ENCODE results near the gene KCNJ14.

KCNJ14 gene

DNA sequence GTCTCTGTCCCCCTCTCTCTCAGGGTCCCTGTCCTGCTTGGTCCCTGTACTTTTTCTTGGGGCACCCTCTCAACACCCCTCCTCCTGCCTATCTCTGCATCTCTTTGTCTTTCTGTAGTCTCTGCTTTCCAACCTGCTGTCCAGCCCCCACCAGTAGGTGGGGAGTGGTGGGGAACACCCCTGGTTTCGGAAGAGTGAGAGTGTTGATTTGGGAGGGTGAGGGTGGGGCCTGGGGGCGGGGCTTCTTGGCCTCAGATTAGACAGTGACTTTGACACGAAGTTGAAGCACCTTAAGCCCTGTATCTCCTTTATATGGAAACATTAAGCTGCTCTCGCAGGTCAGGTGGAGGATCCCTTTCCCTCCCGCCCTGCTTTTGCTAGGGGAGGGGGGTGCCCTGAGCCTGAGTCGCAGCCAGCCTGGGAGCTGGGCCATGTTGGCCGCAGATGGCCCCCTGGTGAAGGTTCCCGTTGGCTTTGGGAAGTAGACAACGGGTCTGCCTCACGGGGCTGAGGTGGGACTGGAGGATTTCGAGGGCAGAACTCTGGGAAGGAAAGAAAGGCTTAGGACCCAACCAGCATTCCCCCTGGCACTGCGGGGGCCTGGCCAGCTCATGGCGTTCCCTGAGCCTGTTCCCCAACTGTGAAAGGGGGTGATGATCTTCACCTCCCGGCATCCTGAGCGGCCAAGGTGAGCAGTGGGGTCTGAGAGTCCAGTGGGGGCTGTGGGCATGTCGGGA, at the start of gene KCNJ14:
Gene KCNJ14, plus strand, starts transcription at position 404 of the 737 bp plus-strand sequence. CDS start 6,151 bp downstream, outside the sequence.
- no peak for DNase-seq (ENCODE audit: low spot score)

DNA sequence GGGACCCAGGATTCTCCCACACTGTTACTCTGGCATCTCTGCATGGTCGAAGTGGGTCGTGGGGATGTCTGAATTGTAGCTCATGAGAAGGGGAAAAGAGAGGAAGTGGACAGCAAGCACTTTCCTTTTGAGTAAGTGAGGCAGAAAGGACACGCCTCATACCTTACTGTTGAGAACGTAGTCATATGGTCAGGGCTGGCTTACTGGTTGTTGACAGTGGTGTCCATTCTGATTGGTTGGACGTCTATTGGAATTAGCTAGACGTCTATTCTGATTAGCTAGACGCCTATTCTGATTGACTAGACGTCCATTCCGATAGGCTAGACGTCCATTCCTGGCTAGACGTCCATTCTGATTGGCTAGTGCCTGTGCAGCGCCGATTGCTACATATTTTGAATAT, 49.5 kb upstream of the KCNJ14 start:
- peak; percentile 68 for DNase-seq (ENCODE audit: low spot score)

DNA sequence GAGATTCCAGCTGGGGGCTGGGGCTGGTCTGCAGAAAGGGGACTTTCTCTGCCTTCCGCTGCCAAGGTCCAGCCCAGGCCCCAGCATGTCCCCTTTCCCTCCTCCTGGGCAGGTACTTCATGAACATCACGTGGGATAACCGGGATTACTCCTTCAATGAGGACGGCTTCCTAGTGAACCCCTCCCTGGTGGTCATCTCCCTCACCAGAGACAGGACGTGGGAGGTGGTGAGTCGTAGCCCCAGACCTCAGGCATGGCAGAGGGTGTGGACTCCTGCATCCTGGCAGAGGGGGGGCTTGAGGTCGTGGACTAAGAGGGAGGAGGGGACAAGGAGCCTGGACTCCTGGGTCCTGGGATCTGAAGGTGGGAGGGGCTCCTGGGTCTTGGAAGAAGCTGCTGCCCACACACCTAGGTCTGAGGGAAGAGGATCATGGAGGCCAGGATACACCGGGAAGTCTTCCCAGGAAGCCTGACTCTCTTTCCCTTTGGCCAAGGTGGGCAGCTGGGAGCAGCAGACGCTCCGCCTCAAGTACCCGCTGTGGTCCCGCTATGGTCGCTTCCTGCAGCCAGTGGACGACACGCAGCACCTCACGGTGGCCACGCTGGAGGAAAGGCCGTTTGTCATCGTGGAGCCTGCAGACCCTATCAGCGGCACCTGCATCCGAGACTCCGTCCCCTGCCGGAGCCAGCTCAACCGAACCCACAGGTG, 41.3 kb upstream of the KCNJ14 start:
- peak; percentile 91 for DNase-seq (ENCODE audit: low spot score)

DNA sequence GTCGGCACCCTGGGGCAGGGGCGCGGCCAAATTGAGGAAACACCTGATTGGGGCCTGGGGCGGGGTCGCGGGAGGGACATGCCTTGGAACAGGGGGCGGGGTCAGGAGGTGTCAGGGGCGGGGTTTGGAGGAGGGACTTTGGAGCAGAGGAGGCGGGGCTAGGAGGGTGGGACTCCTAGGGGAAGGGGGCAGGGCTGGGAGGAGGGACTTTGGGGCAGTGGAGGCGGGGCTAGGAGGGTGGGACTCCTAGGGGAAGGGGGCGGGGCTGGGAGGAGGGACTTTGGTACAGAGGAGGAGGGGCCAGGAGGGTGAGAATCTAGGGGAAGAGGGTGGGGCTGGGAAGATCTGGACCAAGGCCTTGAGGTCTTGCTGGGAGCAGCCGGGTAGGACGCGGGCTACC, 40.0 kb upstream of the KCNJ14 start:
- peak; percentile 77 for DNase-seq (ENCODE audit: low spot score)

DNA sequence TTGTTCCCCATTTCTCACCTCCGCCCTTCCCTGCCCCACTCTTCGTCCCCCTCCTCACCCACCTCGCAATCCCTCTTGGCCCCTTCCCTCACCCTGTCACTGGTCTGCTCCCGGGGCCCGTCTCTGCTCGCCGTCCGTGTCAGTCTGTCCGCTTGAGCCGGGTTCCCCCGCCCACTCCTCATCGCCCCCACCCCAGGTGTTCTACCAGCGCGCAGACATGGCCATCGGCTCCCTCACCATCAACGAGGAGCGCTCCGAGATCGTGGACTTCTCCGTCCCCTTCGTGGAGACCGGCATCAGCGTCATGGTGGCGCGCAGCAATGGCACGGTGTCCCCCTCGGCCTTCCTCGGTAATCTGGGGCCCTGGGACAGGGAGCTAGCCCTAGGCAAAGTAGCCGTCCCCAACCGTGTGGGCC, 39.6 kb upstream of the KCNJ14 start:
- no peak for DNase-seq (ENCODE audit: low spot score)

DNA sequence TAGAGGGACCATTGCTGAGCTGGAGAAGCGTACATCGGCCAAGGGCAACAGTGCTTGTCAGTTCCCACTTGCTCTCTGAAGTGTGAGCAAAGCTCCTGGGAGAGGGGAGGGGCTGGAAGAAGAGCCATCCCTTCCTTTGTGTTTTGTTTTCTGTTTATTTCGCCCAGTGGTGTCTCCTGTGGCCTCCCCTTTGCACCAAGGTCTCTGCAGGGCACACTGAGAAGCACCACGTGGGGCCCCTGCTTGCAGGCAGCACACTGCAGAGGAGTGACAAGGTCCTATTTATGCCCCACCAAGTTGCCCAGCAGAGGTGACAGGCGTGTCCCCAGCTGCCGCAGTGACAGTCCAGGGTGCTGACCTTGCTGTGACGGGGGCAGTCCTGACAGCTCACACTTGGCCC, 38.0 kb upstream of the KCNJ14 start:
- no peak for DNase-seq (ENCODE audit: low spot score)

DNA sequence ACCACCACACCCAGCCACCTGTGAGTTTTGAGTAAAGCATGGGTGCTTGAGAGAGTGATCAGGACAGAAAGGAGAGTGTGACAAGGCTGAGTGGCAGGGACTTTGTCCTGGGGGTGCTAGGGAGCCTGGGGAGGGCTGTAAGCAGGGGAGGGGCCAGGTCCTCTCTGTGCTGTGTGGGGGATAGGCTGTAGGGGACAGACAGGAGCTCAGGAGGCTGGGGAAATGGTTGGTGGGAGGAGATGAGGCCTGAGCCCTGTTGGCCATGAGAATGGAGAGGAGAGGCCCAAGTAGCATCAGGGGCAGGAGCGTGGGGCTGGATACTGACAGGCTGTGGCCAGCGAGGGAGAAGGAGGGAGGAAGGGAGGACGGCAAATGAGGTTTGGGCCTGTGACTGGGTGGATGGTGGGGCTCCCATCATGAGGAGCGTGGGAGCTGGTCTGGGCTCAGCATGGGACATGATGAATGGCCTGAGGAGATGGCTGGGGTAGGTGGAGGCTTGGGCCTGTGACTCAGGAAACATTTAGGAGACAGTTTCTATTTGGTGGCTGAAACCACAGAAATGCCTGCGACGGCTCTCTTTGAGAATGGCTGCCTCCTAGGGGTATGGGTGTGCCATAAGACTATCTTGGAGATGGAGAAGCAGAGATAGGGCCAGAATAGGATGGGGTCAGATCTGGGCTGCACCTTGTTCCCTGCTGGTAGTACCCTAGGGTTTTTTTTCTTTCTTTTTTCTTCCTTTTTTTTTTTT, 36.9 kb upstream of the KCNJ14 start:
- no peak for DNase-seq (ENCODE audit: low spot score)

DNA sequence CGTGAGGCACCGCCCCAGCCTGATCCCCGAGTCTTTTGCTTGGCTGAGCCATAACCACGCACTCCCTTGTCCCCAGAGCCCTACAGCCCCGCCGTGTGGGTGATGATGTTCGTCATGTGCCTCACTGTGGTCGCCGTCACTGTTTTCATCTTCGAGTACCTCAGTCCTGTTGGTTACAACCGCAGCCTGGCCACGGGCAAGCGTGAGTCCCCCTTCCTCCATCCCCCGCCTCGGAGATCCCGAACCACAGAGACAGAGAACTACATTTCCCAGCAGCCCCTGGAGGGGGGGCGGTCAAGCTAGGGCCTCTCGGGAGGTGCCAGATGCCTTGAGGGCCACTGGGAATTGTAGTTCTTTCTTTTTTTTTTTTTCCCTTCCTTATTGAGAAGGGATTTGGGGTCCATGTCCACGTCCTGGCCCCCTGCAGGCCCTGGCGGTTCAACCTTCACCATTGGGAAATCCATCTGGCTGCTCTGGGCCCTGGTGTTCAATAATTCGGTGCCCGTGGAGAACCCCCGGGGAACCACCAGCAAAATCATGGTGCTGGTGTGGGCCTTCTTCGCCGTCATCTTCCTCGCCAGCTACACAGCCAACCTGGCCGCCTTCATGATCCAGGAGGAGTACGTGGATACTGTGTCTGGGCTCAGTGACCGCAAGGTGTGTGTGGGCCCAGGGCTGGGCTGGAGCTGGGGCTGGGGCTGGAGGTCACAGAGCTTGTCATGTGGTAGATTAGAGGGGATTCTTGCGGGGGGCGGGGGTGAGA, 36.0 kb upstream of the KCNJ14 start:
- DNase-seq (ENCODE audit: low spot score) = no peak

DNA sequence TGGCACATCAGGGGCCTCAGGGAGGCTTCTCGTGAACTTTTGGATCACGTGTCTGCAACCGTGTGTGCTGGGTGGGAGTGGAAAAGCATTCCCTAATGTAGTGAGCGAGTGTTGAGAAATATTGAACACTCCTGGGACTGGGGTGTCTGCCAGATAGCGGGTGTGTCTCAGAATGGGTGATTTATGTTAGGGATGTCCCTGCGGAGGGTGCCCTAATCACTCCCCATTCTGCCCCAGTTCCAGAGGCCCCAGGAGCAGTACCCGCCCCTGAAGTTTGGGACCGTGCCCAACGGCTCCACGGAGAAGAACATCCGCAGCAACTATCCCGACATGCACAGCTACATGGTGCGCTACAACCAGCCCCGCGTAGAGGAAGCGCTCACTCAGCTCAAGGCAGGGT, 33.8 kb upstream of the KCNJ14 start:
- DNase-seq (ENCODE audit: low spot score) = no peak

DNA sequence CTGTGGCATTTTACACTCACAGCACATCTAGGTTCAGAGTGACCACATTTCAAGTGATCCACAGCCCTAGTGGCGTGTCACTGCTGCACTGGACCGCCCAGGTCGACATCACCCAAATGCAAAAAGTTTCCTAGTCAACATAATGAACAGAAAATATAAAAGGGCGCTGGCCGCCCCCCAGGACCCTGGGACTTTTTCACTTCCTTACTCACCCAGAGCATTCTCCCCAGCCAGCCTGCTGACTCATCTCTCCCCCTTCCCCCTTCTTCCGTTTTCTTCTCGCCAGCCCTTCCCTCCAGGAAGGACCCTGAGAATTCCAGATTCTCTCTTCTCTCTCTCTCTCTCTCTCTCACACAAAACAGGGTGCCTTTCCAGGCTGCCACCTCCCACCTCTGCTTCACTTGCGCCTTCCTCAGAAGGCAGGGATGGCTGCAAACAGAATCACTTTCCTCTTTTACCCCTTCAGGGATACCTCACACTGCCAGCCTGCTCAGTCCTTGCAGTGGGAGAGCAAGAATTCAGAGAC, 30.6 kb upstream of the KCNJ14 start:
- DNase-seq (ENCODE audit: low spot score) = peak; percentile 77

DNA sequence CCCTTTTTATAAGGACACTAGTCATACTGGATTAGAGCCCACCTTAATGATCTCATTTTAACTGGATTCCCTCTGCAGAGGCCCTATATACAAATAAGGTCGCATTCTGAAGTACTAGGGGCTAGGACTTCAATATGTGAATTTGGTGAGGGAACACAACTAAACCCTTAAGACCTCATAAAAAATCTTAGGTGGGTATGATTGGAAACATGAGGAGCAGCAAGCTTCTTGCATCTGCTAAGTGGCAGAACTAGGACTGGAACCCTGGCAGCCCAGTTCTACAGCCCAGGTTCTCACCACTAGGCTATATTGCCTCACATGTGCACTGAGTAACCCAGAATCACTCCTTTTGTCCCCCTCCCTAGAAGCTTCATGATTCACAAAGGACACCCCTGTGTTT, 26.7 kb upstream of the KCNJ14 start:
- no peak for DNase-seq (ENCODE audit: low spot score)

DNA sequence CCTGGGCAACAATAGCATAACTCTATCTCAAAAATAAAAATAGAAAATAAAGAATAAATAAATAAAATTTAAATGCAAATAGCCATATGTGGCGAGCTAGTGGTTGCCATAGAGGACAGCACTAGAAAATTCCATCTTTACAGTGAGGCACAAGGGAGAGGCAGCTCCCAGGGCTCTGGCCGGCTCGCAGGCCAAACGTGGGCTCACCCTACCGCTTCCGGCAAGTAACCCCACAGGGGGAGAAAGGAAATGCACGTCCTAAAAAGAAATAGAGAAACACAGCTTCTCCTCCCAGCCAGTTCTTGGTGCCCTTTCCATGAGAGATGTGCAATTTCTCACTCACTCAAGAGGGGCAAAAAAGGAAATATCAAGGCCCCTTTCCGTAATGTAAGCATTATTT, 22.0 kb upstream of the KCNJ14 start:
- DNase-seq (ENCODE audit: low spot score) = no peak

DNA sequence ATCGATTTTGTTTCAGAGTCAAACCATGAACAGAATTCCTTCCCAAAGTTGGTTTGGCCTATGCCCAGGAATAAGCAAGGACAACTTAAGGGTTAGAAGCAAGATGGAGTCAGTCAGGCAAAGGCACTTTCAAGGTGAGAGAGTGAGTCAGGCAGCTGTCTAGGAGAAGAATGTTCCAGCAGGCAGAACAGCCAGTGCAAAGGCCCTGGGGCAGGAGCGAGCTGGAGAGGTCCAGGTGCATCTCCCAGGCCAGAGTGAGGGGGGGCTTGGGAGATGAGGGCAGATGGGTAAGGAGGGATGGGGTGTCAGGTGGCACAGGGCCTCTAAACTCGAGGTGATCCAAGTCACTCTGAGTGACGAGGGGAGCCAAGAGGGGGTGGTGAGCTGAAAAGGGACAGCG, 18.8 kb upstream of the KCNJ14 start:
- DNase-seq (ENCODE audit: low spot score) = no peak

DNA sequence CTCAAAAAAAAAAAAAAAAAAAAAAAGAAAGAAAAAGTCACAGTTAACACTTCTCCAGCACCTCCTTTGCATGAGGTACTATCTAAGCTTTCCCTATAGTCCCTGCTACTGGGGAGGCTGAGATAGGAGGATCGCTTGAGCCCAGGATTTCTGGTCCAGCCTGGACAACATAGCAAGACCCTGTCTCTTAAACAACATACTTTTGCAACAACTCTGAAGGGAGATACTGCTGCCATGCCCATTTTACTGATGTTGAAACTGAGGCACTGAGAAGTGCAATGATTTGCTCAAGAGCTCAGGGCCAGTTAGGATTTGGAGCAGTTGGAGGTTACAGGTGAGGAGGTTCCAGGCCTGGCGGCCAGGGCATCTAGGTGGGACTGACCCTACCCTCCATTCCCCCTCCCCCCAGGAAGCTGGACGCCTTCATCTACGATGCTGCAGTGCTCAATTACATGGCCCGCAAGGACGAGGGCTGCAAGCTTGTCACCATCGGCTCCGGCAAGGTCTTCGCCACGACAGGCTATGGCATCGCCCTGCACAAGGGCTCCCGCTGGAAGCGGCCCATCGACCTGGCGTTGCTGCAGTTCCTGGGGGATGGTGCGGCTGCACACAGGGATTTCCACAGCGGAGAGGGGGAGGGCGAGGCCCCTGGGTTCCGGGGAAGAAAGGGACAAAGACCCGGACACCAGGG, 13.9 kb upstream of the KCNJ14 start:
- no peak for DNase-seq (ENCODE audit: low spot score)

DNA sequence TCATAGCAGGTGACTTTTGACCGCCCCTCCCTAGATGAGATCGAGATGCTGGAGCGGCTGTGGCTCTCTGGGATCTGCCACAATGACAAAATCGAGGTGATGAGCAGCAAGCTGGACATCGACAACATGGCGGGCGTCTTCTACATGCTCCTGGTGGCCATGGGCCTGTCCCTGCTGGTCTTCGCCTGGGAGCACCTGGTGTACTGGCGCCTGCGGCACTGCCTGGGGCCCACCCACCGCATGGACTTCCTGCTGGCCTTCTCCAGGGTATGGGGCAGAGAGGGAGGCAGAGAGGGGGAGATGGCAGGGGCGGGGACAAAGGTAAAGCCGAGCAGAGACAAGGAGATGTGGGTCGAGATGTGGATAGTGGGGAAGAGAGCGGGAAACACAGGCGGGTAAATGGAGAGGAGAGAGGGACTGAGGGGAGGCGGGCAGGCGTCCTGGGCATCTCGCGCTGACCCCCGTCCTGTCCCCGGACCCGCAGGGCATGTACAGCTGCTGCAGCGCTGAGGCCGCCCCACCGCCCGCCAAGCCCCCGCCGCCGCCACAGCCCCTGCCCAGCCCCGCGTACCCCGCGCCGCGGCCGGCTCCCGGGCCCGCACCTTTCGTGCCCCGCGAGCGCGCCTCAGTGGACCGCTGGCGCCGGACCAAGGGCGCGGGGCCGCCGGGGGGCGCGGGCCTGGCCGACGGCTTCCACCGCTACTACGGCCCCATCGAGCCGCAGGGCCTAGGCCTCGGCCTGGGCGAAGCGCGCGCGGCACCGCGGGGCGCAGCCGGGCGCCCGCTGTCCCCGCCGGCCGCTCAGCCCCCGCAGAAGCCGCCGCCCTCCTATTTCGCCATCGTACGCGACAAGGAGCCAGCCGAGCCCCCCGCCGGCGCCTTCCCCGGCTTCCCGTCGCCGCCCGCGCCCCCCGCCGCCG, 13.0 kb upstream of the KCNJ14 start:
- DNase-seq (ENCODE audit: low spot score) = no peak

DNA sequence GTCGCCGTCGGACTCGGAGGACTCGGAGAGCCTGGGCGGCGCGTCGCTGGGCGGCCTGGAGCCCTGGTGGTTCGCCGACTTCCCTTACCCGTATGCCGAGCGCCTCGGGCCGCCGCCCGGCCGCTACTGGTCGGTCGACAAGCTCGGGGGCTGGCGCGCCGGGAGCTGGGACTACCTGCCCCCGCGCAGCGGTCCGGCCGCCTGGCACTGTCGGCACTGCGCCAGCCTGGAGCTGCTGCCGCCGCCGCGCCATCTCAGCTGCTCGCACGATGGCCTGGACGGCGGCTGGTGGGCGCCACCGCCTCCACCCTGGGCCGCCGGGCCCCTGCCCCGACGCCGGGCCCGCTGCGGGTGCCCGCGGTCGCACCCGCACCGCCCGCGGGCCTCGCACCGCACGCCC, 12.1 kb upstream of the KCNJ14 start:
- no peak for DNase-seq (ENCODE audit: low spot score)

DNA sequence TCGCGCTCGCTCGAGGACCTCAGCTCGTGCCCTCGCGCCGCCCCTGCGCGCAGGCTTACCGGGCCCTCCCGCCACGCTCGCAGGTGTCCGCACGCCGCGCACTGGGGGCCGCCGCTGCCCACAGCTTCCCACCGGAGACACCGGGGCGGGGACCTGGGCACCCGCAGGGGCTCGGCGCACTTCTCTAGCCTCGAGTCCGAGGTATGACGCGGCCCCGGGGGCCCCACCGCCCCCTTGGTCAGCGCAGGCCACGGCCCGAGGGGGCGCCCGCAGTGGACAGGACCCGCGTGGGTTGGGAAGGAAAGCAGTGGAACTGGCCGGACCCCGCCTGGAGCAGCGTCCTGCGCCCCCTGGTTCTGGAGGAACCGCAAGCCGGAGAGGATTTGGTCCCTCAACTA, 11.6 kb upstream of the KCNJ14 start:
- DNase-seq (ENCODE audit: low spot score) = no peak

DNA sequence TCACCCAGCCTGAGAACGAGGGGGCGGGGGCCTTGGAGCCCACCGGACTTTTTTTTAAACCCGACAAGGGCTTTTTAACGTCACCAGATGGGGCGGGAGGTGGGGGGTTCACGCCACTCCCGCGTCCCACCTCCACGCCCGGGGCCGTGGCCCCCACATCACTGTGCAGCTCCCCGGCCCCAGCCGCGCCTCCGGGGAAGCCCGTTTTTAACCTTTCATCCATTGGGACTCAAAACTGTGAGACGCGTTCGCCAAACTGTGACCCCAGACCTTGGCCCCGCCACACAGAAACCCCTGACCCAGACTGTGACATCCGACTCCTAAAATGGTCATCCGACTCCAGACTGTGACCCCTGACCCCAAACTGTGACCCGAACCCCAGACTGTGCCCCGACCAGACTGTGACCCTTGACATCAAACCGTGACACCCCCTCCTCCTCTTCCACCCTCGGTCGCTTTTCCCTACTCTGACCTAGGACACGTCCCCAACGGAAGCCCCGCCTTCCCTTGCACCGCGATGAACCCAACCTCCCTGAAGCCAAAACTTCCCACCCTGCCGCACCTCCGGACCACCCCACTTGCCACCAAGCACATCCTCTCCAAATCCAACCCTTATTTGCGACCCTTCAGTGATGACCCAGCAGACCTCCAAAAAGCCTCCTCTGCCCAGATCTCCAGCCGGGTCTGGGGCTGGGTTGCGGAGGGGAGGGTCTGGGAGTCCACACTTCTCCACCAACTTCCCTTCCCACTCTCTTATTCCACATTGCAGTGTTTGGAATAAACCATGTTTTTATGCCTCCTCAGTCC, 11.0 kb upstream of the KCNJ14 start:
- DNase-seq (ENCODE audit: low spot score) = no peak

DNA sequence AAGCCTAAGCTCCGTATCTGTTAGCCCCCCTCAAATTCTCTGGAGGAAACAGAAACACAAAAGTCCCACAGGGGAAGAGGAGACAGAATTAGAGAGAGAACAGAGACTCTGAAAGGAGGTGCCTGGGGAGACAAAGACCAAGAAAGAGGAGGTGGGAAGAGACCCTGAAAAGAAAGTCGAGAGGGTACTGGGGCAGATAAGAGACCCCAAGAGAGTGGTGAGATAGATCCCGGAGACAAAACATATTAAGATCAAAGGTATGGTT, 10.5 kb upstream of the KCNJ14 start:
- DNase-seq (ENCODE audit: low spot score) = no peak

DNA sequence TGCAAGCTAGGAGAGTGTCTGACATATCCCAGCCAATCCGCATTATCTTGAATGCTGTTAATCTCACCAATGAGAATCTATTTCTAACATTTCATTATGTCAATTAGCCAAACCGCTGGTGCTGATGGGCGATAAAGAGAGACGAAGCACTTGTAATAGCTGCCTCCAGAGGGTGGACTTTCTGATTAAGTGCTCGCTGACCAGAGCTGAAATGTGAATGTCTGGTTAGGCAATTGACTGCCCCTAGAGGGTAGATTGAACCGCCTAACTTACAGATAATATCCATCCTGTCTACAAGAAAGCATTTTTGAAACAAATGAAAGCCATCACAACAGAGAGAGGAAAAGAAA, 10.1 kb upstream of the KCNJ14 start:
- DNase-seq (ENCODE audit: low spot score) = peak; percentile 87

Data from kidney tubule cell (primary cell).